ENCODE results near the gene B3GNT8. TPM values are rescaled to one million over a fixed set of nuclear protein-coding genes. Genes with fewer than 3 reads are reported as not detected.

B3GNT8 gene
- total and polyA plus RNA-seq, 9 of the 15 experiments (the other 6 are each of a cell fraction or from before 2014, with no cell fraction given): 0.11 to 2.9 (median 0.65) TPM; not detected in 2

- TF ChIP-seq MNT (conservative IDR thresholded peaks at IDR 0.05) (peak; percentile 78 to 94), ETV5 (CRISPR knock-in tag; IDR thresholded peaks at IDR 0.05; ENCODE audit: low read depth) (peak; percentile 86), HNRNPH1 (optimal IDR thresholded peaks at IDR 0.05; ENCODE audit: low read depth, low read length) (no peak), TAF7 (tag; IDR thresholded peaks at IDR 0.05) (peak; percentile 87), STAT5A (IDR thresholded peaks at IDR 0.05; ENCODE audit: borderline replicate concordance, low read length) (no peak; the same call in 1 of the 2 replicates), SNAPC5 (CRISPR knock-in tag; IDR thresholded peaks at IDR 0.05) (no peak), ZNF583 (CRISPR knock-in tag; IDR thresholded peaks at IDR 0.05) (no peak), CUX1 (CRISPR knock-in tag; IDR thresholded peaks at IDR 0.05) (no peak), ZBTB7A (IDR thresholded peaks at IDR 0.05; ENCODE audit: borderline replicate concordance, control insufficient read depth, low read depth, low read length) (peak; percentile 72), FOXP4 (CRISPR knock-in tag; IDR thresholded peaks at IDR 0.05; ENCODE audit: borderline replicate concordance) (no peak), ZKSCAN8 (CRISPR knock-in tag; IDR thresholded peaks at IDR 0.05) (no peak), SP2 (IDR thresholded peaks at IDR 0.05; ENCODE audit: extremely low read depth, low read depth, low read length, poor library complexity, severe bottlenecking) (peak; percentile 48), SMARCC2 (IDR thresholded peaks at IDR 0.05; ENCODE audit: low read depth) (no peak), E2F3 (CRISPR knock-in tag; IDR thresholded peaks at IDR 0.05) (no peak), ZBTB33 (CRISPR knock-in tag; IDR thresholded peaks at IDR 0.05) (0 out of 2 replicates have a peak, but pooled peaks have one; percentile 21), CAMTA2 (CRISPR knock-in tag; conservative IDR thresholded peaks at IDR 0.05) (no peak)
Measured at GRCh38 chr19:41439441-41440222, 12.5 kb upstream of the B3GNT8 start, which contains the start of gene DMAC2 (continued).

Measured in K562 (cell line).